GM23248 (cell line): ENCODE measurements around the gene LHFPL2.

ENCODE experiments used
- EZH2 ChIP-seq: fragments of 200-600 bp; sonication (generic); IDR thresholded peaks from 2 replicates; pipeline ENCODE4 v1.6.1; 2018; ENCODE audit warnings: antibody characterized with exemption, mild to moderate bottlenecking; ENCODE audit not compliant: insufficient read depth, poor library complexity, severe bottlenecking
- EZH2phosphoT487 ChIP-seq: fragments of 200-600 bp; sonication (generic); IDR thresholded peaks from 2 replicates; pipeline ENCODE4 v1.6.1; 2018; ENCODE audit warnings: antibody characterized with exemption, moderate library complexity, mild to moderate bottlenecking, low read depth; ENCODE audit not compliant: insufficient read depth

DNA sequence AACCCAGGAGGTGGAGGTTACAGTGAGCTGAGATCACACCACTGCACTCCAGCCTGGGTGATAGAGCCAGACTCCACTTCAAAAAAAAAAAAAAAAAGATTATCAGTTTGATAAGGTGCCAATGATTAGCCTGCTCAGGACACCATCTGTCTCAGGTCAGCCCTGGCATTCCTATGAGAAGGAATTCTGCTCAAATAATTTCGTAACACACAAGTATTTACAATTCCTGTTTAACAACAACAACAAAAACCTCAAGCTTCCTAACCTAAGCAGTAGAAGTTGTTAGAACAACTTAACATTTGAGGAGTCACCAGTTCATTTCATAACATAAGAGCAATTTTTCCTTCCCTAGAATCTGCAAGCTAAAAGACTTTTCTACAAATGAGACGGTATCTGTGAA is 85.0 kb downstream of the LHFPL2 start:
- TF ChIP-seq EZH2 (no peak), EZH2phosphoT487 (no peak)
